Ovary (tissue), 9 donors: ENCODE data around the gene KIAA1191. TPM values are rescaled to one million over a fixed set of nuclear protein-coding genes. Genes with fewer than 3 reads are reported as not detected.

ENCODE experiments used
- DNase-seq, 5 donors: peaks; one replicate each; pipeline ENCODE4 v3.0.0-alpha.2; 2019 to 2020
- H3K27ac ChIP-seq, 2 donors: fragments of 200-600 bp; one replicate each; pipeline versions ENCODE4 v1.5.1 to v1.8.0; 2019 to 2022
- H3K27me3 ChIP-seq: fragments of 200-600 bp; one replicate; pipeline ENCODE4 v1.8.0; 2022
- H3K36me3 ChIP-seq: fragments of 200-600 bp; sonication (generic); one replicate; pipeline ENCODE4 v1.5.1; 2019
- H3K4me1 ChIP-seq: one replicate; pipeline ENCODE4 v1.8.1; 2013; ENCODE audit warnings: mild to moderate bottlenecking, moderate library complexity; ENCODE audit not compliant: insufficient read depth
- H3K4me3 ChIP-seq: fragments of 200-600 bp; sonication (generic); one replicate; pipeline ENCODE4 v1.5.1; 2017
- H3K9me3 ChIP-seq, 2 donors: fragments of 200-600 bp in 1 of 2; sonication (generic) in 1 of 2; one replicate each; pipeline versions ENCODE4 v1.5.1 to v1.8.1; 2013 to 2019; ENCODE audit warnings: mild to moderate bottlenecking in 1 of 2, moderate library complexity in 1 of 2
- CTCF ChIP-seq, 3 donors: fragments of 450-650 bp in 2 of 3; fragments of 200-600 bp in 1 of 3; IDR thresholded peaks; one replicate each; pipeline versions ENCODE4 v1.5.1 to v1.8.0; 2016 to 2022; ENCODE audit warnings: antibody characterized with exemption in 3 of 3, mild to moderate bottlenecking in 1 of 3
- EP300 ChIP-seq: sonication (generic); formaldehyde crosslinking; IDR thresholded peaks from one replicate; pipeline ENCODE4 v1.6.1; 2017; ENCODE audit warnings: antibody characterized with exemption
- POLR2A ChIP-seq: fragments of 450-650 bp; IDR thresholded peaks from one replicate; pipeline ENCODE4 v1.6.1; 2017; ENCODE audit warnings: antibody characterized with exemption, mild to moderate bottlenecking, moderate library complexity
- WGBS, 3 donors: extraction: QIAGEN DNeasy Blood & Tissue Kit in 1 of 3; methylation state at CpG; one replicate each; pipeline versions ENCODE4 v1.1.5 to v1.1.7; 2013 to 2017; 5-methylcytosine and 5-hydroxymethylcytosine counted together
- intact Hi-C, 4 donors: fragments of 100-400 bp; cut with DNase I; formaldehyde crosslinking; loops; one replicate each; pipeline versions ENCODE4 v1.11.0 to v1.15.1; 2022 to 2023
- polyA plus RNA-seq, 2 donors: library from polyadenylated mRNA; stranded (reverse); fragments of 200-250 nt in 1 of 2; fragments of 350-450 nt in 1 of 2; fragmentation: Illumina TruSeq in 1 of 2; extraction: RNeasy Lipid Tissue Mini Kit (QIAGEN cat#74804) in 1 of 2; gene quantifications; one replicate each; pipeline ENCODE4 v1.2.3, GENCODE V29; 2013 to 2014
- total RNA-seq, 7 donors: library from RNA; depleted of rRNA in 2 of 7; stranded (reverse); fragments of >200 nt in 2 of 7; fragmentation: NEBNext Ultra II Directional in 3 of 7; extraction: Animal tissue kit (Norgen Biotek cat#: 25700) in 3 of 7; gene quantifications; one replicate each; pipeline versions ENCODE4 v1.1.0 to v1.2.4, GENCODE V29; 2016 to 2023
- donor health status: DM: no; HTN: no; CAD: no; lungs with moderate emphysema.
- donor health status: DM: no; HTN: no; CAD: no.
- donor health status: Bipolar disorder and iron deficiency.
- donor health status: DM: yes; HTN: yes; CAD: no.
- donor health status: DM: no; HTN: no; CAD: no.
- donor health status: DM: yes; HTN: yes; CAD: no.

Gene KIAA1191
- total and polyA plus RNA-seq, 9 donors = 87.5 to 166 (median 116) TPM

GRCh38 chr5:176337913-176338312, 23.7 kb downstream of the KIAA1191 start:
- H3K9me3 ChIP-seq = no peaks in the 10 kb centered on the region
- intact Hi-C loops = no loop called here
- H3K27ac ChIP-seq = no peak overlapping the region
- DNase-seq = no peak
- TF ChIP-seq CTCF (IDR thresholded peaks at IDR 0.05) (no peak), EP300 (no peak), POLR2A (no peak)
- no peak overlapping the region for H3K4me3 ChIP-seq
- no peaks in the 10 kb centered on the region for H3K27me3 ChIP-seq
- no peaks in the 10 kb centered on the region for H3K4me1 ChIP-seq
- no peaks in the 10 kb centered on the region for H3K36me3 ChIP-seq
- WGBS, 3 donors = 30 to 41% (median 32%) methylated on average over 1 of the region's 1 CpG

- H3K4me1 ChIP-seq = no peaks in the 10 kb centered on the region
- no peak overlapping the region for H3K27ac ChIP-seq
- no peak for TF ChIP-seq CTCF (IDR thresholded peaks at IDR 0.05)
- no peak for TF ChIP-seq POLR2A
- TF ChIP-seq EP300 = no peak
- intact Hi-C loops = no loop called here
- no peak for DNase-seq
- no peaks in the 10 kb centered on the region for H3K36me3 ChIP-seq
- no peak overlapping the region for H3K4me3 ChIP-seq
- no peaks in the 10 kb centered on the region for H3K9me3 ChIP-seq
- H3K27me3 ChIP-seq = no peaks in the 10 kb centered on the region
These were observed 27.4 kb downstream of the KIAA1191 start for GRCh38 chr5:176334031-176334770.

- Histone ChIP-seq H3K27ac (no peak overlapping the region), H3K4me1 (peaks cover 2% of the 10 kb centered on the region), H3K4me3 (no peak overlapping the region), H3K36me3 (no peaks in the 10 kb centered on the region), H3K27me3 (no peaks in the 10 kb centered on the region), H3K9me3 (no peaks in the 10 kb centered on the region)
- DNase-seq = no peak
- 94 to 97% (median 95%) methylated on average over 3 of the region's 3 CpGs for WGBS, 3 donors
- no peak for TF ChIP-seq POLR2A
- no peak for TF ChIP-seq EP300
- TF ChIP-seq CTCF (IDR thresholded peaks at IDR 0.05) = no peak
- intact Hi-C loops = no loop called here
These were observed 41.0 kb downstream of the KIAA1191 start for GRCh38 chr5:176320577-176320976.

- DNase-seq = no peak
- TF ChIP-seq POLR2A (no peak), EP300 (no peak), CTCF (IDR thresholded peaks at IDR 0.05) (no peak)
- WGBS, 3 donors = 83 to 88% (median 83%) methylated on average over 9 of the region's 9 CpGs
These were observed 41.6 kb downstream of the KIAA1191 start for GRCh38 chr5:176319827-176320554.

More at GRCh38 chr5:176319827-176320554, 41.6 kb downstream of the KIAA1191 start:
- Histone ChIP-seq H3K36me3 (no peaks in the 10 kb centered on the region), H3K9me3 (no peaks in the 10 kb centered on the region), H3K27ac (no peak overlapping the region), H3K4me1 (peaks cover 2% of the 10 kb centered on the region), H3K27me3 (no peaks in the 10 kb centered on the region), H3K4me3 (no peak overlapping the region)
- intact Hi-C loops = no loop called here
